Left lung (tissue), 10 donors: Measurements from ENCODE around the gene FCN1. TPM values are rescaled to one million over a fixed set of nuclear protein-coding genes. Genes with fewer than 3 reads are reported as not detected.

Experiments used
- ATAC-seq: fragments of 200-7000 bp; cut with Tn5 transposase; one replicate; pipeline ENCODE4 v1.9.1; 2020; ENCODE audit warnings: moderate library complexity
- DNase-seq, 4 donors: peaks; one replicate each; pipeline ENCODE4 v3.0.0-alpha.2; 2013 to 2020
- H3K27ac ChIP-seq, 2 donors: fragments of 200-600 bp; sonication (generic) in 1 of 2; one replicate each; pipeline versions ENCODE4 v1.5.0 to v1.8.0; 2020 to 2021
- H3K27me3 ChIP-seq, 2 donors: fragments of 200-600 bp; sonication (generic) in 1 of 2; one replicate each; pipeline versions ENCODE4 v1.5.0 to v1.8.0; 2020 to 2021
- H3K36me3 ChIP-seq, 2 donors: fragments of 200-600 bp; sonication (generic) in 1 of 2; one replicate each; pipeline versions ENCODE4 v1.5.0 to v1.8.0; 2020 to 2021
- H3K4me1 ChIP-seq, 2 donors: fragments of 200-600 bp; one replicate each; pipeline ENCODE4 v1.8.0; 2021
- H3K4me3 ChIP-seq, 2 donors: fragments of 200-600 bp; sonication (generic) in 1 of 2; one replicate each; pipeline versions ENCODE4 v1.5.0 to v1.8.0; 2020 to 2021; ENCODE audit warnings: mild to moderate bottlenecking in 1 of 2
- H3K9me3 ChIP-seq, 2 donors: fragments of 200-600 bp; sonication (generic) in 1 of 2; one replicate each; pipeline versions ENCODE4 v1.5.0 to v1.8.0; 2020 to 2021
- intact Hi-C, 2 donors: fragments of 100-400 bp; cut with DNase I; formaldehyde crosslinking; loops; one replicate each; pipeline versions ENCODE4 v1.11.2 to v1.14.2; 2022
- polyA plus RNA-seq, 6 donors: library from polyadenylated mRNA; unstranded; fragments of 120-200 nt; gene quantifications; one replicate each; pipeline ENCODE4 v1.2.1, GENCODE V29; 2013; ENCODE audit not compliant: insufficient read length in 6 of 6
- total RNA-seq, 2 donors: library from RNA; stranded (reverse); fragmentation: NEBNext Ultra II Directional; extraction: Animal tissue kit (Norgen Biotek cat#: 25700); gene quantifications; one replicate each; pipeline ENCODE4 v1.2.1, GENCODE V29; 2021
- TF ChIP-seq, protein P1 (sequence below), 2 donors: fragments of 200-600 bp; sonication (generic) in 1 of 2; IDR thresholded peaks; one replicate each; pipeline versions ENCODE4 v1.5.0 to v1.8.0; 2021; ENCODE audit warnings: antibody characterized with exemption in 2 of 2
- donor health status: DM: no; HTN: yes; CAD: no.
- donor health status: DM: no; HTN: no; CAD: no.

Gene FCN1
- total and polyA plus RNA-seq, 8 donors: 3.4 to 72.1 (median 5.7) TPM

GRCh38 chr9:134942788-134943184, 25.1 kb upstream of the FCN1 start:
- Histone ChIP-seq H3K4me1 (peaks cover 0 to 7% of the 10 kb centered on the region in 2 donors), H3K9me3 (no peaks in the 10 kb centered on the region), H3K36me3 (no peaks in the 10 kb centered on the region), H3K27me3 (peaks cover 12 to 84% of the 10 kb centered on the region in 2 donors), H3K27ac (no peak overlapping the region), H3K4me3 (no peak overlapping the region)
- ATAC-seq (no peak), DNase-seq (no peak)
- TF ChIP-seq, protein P1, sequence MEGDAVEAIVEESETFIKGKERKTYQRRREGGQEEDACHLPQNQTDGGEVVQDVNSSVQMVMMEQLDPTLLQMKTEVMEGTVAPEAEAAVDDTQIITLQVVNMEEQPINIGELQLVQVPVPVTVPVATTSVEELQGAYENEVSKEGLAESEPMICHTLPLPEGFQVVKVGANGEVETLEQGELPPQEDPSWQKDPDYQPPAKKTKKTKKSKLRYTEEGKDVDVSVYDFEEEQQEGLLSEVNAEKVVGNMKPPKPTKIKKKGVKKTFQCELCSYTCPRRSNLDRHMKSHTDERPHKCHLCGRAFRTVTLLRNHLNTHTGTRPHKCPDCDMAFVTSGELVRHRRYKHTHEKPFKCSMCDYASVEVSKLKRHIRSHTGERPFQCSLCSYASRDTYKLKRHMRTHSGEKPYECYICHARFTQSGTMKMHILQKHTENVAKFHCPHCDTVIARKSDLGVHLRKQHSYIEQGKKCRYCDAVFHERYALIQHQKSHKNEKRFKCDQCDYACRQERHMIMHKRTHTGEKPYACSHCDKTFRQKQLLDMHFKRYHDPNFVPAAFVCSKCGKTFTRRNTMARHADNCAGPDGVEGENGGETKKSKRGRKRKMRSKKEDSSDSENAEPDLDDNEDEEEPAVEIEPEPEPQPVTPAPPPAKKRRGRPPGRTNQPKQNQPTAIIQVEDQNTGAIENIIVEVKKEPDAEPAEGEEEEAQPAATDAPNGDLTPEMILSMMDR (IDR thresholded peaks at IDR 0.05): no peak
- intact Hi-C loops: no loop called here

- Histone ChIP-seq H3K27me3 (peaks cover 12 to 84% of the 10 kb centered on the region in 2 donors), H3K27ac (no peak overlapping the region), H3K4me1 (peaks cover 0 to 13% of the 10 kb centered on the region in 2 donors), H3K4me3 (no peak overlapping the region), H3K9me3 (no peaks in the 10 kb centered on the region), H3K36me3 (no peaks in the 10 kb centered on the region)
- intact Hi-C loops: no loop called here
- ATAC-seq (no peak), DNase-seq (no peak)
- TF ChIP-seq, protein P1 (IDR thresholded peaks at IDR 0.05): no peak
Measured at GRCh38 chr9:134942011-134942787, 24.5 kb upstream of the FCN1 start.

DNA sequence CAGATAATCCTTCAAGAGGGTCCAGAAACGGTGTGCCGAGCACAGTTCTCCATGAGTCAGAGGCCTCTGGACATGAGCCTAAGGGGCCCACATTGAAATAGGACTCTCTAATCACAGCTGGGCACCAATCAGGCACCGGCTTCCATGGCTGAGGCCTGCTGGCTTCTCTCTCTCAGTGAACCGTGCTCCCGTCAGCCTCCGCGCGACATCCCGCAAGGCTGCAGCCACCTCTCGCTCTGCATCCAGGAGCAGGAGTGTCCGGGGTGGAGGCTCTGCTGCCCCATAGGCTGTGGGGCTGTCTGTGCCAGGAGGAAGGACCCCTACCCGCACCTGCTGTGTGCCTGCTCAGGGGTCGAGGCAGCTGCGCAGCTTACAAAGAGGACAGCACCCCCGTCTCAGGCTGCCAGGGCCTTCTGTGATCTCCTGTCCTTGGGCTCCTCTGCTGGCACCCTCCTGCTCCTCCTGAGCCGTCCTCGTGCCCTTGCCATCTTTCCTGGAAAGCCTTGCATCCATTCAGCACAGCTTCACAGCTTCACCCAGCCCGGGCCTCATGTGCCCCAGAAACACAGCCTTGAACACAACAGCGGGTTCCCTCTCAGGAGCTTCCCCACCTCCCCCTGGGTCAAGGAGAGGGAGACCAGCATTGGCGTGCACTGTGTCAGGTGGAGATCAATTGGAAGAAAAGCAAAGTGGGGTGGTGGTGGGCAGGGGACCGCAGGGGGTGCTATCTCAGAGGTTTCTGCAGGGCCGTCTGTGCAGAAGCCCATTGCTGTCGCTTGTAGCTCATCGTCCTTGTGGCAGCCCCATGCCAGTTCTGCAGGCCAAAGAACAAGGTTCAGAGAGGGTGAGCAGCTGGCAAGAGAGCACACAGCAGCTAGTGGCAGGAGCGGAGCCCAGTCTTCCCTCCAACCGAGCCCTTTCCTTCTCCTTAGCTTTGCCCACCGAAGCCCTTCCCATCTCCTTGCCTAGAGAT, 22.8 kb upstream of the FCN1 start:
- no peak for ATAC-seq
- TF ChIP-seq, protein P1 (IDR thresholded peaks at IDR 0.05): no peak
- H3K27ac ChIP-seq: no peak overlapping the region
- intact Hi-C loops: no loop called here
- H3K27me3 ChIP-seq: peaks cover 12 to 81% of the 10 kb centered on the region in 2 donors
- H3K4me3 ChIP-seq: no peak overlapping the region
- no peaks in the 10 kb centered on the region for H3K9me3 ChIP-seq
- H3K36me3 ChIP-seq: no peaks in the 10 kb centered on the region
- peaks cover 0 to 29% of the 10 kb centered on the region in 2 donors for H3K4me1 ChIP-seq
- no peak for DNase-seq

DNA sequence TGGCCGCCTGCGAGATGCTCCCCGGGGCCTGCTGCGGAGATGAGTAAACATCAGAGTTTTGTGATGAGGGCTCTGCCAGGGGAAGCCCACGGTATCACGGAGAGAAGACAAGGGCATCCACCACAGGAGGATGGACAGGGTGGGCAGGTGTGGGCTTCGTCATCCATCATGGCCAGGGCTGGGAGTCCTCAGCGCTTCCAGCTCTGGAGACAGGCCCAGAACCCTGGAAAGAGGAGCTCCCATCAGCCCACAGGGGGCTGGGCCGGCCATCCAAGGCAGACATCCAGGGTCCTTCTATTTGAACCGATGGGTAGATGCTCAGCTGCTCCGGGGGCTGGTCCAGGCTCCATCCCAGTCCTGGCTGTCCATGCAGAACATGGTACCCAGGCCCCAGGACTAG, 22.1 kb upstream of the FCN1 start:
- Histone ChIP-seq H3K27me3 (peaks cover 12 to 76% of the 10 kb centered on the region in 2 donors), H3K27ac (no peak overlapping the region), H3K4me1 (peaks cover 0 to 34% of the 10 kb centered on the region in 2 donors), H3K36me3 (no peaks in the 10 kb centered on the region), H3K9me3 (no peaks in the 10 kb centered on the region), H3K4me3 (no peak overlapping the region)
- ATAC-seq (no peak), DNase-seq (no peak)
- TF ChIP-seq, protein P1 (IDR thresholded peaks at IDR 0.05): no peak
- intact Hi-C loops: no loop called here
